ENCODE data around the gene ENAH. TPM values are rescaled to one million over a fixed set of nuclear protein-coding genes. Genes with fewer than 3 reads are reported as not detected.
"Not testable (repeated sequence)": the region's sequence is repeated elsewhere in the genome, so short reads cannot be mapped to it uniquely, and the experiment has no call there.

ENAH gene
- polyA plus RNA-seq, 5 donors = 169 to 253 (median 235) TPM

DNA sequence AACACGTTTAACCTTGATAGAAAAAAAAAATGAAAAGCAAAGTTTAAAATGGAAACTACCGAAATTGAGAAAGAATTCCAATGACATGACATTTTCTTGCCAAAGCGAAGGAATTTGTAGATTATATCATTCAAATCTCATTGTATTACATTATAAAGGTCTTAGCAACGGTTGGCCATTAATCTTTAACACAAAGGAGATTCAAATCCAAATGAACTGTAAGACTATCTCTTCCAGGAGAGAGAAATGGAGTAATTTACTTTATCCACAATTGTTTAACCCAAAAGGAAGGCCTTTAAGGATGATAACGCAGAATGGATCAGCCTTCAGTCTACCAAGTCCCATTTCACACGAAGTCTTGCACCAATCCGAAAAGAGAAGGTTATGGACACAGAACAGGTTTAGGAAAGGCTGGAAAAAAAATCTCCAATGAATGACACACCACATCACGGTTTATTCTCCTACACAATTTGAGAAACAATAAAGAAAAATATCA, 1.5 kb downstream of the ENAH start:
- DNase-seq = no peak

- no peak for DNase-seq
Observed at GRCh38 chr1:225650179-225650578, 2.7 kb downstream of the ENAH start.

- peak in 1 of 2 donors; percentile 78 for DNase-seq
Observed at GRCh38 chr1:225645194-225645895, 7.6 kb downstream of the ENAH start.

- DNase-seq = no peak
Observed at GRCh38 chr1:225644666-225645065, 8.3 kb downstream of the ENAH start.

- DNase-seq = no peak
Observed at GRCh38 chr1:225642177-225642576, 10.7 kb downstream of the ENAH start.

GRCh38 chr1:225638853-225639252, 14.1 kb downstream of the ENAH start:
- no peak for DNase-seq

DNA sequence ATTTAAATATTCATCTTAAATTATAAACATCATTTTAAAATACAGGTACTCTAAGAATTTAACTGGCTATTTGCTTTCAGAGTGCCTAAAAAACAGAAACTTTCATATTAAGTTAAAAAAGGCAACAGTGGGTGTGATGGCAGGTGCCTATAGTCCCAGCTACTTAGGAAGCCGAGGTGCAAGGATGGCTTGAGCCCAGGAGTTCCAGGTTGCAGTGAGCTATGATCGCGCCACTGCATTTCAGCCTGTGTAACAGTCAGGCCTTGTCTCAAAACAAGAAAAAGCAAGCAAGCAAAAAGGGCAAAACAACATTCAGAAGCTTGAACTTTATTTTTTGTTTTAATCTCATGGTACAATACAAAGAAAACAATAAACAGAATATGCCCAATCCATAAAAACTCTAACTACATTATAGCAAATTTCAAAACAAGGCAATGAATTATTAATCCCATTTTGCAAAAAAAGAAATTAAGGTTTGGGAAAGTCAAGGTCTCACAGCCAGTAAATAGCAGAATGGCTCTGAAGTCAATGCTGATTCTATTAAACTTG, 15.2 kb downstream of the ENAH start:
- DNase-seq = no peak

DNA sequence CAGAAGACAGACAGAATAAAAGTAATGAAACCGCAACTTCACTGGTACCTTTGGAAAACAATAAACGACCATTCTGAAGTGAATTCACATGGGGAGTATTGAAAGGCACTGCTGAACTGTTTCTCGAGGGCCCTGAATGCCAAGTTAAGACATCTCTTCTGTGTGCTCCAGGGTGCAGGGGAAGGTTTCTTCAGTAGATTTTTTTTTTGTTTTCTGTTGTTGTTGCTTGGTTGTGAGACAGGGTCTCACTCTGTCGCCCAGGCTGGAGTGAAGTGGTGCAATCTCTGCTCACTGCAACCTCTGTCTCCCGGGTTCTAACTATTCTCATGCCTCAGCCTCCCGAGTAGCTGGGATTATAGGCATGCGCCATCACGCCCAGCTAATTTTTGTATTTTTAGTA, 15.9 kb downstream of the ENAH start:
- not testable (repeated sequence) for DNase-seq

DNA sequence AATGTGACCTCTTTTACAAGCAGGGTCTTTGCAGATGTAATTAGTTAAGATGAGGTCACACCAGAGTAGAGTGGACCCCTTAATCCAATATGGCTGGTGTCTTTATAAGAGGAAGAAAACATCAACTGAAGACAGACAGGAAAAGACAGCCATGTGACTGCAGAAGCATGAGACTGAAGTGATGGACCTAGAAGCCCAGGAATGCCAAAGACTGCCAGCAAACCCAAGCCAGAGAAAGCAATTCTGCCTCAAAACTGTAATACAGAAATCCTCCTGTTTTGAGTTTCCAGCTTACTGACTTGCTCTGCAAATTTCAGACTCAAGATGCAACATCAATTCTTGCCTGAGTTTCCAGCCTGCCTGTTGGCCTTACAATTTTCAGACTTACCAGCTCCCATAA, 17.3 kb downstream of the ENAH start:
- no peak for DNase-seq

DNA sequence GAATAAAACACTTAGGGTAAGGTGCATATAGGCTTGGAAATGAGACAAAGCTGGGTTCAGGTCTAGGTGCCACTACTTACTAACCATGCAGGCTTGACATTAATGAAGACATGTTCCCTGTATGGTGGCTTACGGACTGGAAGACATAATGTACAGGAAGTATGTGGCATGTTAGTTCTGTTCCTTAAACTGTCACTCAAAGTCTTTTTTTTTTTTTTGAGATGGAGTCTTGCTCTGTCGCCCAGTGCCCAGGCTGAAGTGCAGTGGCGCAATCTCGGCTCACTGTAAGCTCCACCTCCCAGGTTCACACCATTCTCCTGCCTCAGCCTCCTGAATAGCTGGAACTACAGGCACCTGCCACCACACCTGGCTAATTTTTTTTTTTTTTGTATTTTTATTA, 20.1 kb downstream of the ENAH start:
- not testable (repeated sequence) for DNase-seq

DNA sequence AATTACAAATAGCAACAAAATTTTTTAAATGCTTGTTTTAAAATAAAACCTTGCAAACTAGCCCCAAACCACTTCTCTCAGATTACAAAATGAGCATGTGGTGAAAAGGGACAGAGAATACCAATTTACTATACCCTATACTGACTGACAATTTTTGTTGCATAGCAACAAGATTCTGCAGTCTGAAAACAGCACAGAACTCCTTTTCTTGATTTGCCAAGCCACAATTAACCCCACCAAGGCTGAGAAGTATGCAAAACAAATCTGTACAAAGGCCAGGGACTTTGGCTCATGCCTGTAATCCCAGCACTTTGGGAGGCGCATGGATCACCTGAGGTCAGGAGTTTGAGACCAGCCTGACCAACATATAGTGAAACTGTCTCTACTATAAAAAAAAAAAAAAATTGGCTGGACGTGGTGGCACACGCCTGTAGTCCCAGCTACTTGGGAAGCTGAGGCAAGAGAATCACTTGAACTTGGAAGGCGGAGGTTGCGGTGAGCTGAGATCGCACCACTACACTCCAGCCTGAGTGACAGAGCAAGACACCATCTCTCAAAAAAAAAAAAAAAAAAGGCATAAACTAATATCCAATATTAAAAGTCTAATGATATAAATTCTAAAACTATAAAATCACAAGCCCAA, 21.8 kb downstream of the ENAH start:
- DNase-seq = no peak

GRCh38 chr1:225629483-225629882, 23.4 kb downstream of the ENAH start:
- no peak for DNase-seq

- DNase-seq = not testable (repeated sequence)
Observed at GRCh38 chr1:225628794-225629193, 24.1 kb downstream of the ENAH start.

DNA sequence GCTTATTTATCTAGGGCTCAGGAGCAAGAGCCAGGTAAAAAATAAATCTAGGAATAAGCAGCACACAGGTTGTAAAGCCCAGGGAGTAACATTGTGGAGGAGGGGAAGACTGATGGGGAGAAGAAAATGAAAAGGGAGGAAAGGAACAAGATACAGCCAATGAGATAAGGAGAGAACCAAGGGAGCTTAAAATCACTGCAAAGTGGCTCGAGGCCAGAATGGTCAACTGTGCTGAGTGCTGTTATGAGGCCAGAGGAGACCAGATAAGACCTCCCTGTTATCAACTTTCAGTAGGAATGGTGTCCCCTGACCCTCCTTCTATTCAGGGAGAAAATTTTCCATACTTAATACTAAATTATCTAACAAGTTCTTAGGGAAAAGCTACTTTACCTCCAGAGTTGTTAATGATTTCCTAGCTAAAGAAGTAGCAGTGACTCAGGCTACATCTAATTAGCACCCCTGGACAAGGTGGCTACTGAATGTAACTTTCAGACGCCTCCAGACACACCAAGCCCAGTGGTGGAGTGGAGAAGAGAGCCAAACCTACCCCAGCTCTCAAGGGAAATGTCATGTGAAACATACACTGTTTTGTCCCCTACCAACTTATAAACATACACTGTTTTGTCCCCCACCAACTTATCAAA, 25.5 kb downstream of the ENAH start:
- no peak for DNase-seq

GRCh38 chr1:225626698-225627097, 26.2 kb downstream of the ENAH start:
- DNase-seq = no peak

GRCh38 chr1:225617956-225618355, 35.0 kb downstream of the ENAH start:
- no peak for DNase-seq

GRCh38 chr1:225617479-225617878, 35.4 kb downstream of the ENAH start:
- DNase-seq = no peak

GRCh38 chr1:225615403-225615790, 37.5 kb downstream of the ENAH start:
- not testable (repeated sequence) for DNase-seq

- no peak for DNase-seq
Observed at GRCh38 chr1:225613006-225613405, 39.9 kb downstream of the ENAH start.

DNA sequence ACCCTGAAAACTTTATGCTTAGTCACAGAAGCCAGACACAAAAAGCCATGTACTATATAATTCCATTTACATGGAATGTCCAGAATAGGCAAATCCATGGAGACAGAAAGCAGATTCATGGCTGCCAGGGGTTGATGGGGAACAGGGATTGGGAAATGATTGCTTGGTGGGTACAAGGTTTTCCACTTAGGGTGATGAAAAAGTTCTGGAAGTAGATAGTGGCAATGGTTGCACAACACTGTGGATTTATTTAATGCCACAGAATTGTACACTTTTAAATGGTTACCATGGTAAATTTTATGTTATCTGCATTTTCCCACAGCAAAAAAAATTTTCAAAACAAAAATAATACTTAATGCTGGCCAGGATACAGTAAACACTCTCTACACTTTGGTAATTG, 40.6 kb downstream of the ENAH start:
- DNase-seq = peak; percentile 45 to 60

- no peak for DNase-seq
Observed at GRCh38 chr1:225611537-225612223, 41.2 kb downstream of the ENAH start.

- no peak for DNase-seq
Observed at GRCh38 chr1:225610539-225610938, 42.4 kb downstream of the ENAH start.

All from right lung (tissue), 5 donors.